HTERT RPE-1 (cell line): ENCODE data around the gene SMIM21.

ENCODE experiments used
- in situ Hi-C: fragments of 300-500 bp; cut with MboI; formaldehyde crosslinking; loops from 4 replicates; pipeline ENCODE4 v1.14.3; 2020; ENCODE audit warnings: low sequenced_read_pairs

SMIM21 gene

DNA sequence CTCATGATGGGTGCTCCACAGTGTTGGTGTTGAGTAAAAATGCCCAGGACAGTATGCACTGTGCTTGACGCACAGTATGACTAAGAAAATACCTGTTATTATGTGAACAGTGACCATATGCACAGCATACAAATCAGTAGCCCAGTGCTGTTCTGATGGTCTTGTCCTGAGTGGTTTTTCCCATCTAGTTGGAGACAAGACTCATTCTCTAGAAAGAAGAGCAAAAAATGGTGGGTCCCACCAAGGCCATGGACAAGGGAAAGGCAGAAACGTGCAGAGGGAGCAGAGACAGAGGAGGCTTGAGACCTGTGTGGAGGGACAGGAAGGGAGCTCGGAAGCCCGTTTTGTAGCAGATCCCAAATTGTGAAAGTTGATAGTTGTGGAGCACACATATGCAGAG lies 987 bp upstream of the SMIM21 start:
- in situ Hi-C loops, result no loop called here

DNA sequence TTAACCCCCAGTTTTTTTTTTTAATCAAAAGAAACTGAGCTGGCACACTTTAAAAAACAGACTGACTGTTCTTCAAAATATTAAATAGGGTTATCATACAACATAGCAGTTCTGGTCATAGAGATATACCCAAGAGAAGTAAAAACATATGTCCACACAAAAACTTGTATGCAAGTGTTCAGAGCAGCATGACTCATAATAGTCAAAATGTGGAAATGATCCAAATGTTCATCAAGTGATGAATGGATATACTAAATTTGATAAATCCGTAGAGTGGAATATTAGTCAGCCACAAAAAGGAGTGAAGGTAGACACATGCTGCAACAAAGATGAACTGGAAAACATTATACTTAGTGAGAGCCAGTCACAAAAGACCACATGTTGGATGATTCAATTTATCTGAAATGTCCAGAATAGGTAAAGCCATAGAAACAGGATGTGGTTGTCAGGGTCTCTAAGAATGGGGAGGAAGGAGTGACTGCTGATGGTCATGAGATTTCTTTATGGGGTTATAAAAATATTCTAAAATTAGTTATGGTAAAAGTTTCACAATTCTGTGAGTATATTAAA lies 5.1 kb downstream of the SMIM21 start:
- in situ Hi-C loops, result no loop called here

DNA sequence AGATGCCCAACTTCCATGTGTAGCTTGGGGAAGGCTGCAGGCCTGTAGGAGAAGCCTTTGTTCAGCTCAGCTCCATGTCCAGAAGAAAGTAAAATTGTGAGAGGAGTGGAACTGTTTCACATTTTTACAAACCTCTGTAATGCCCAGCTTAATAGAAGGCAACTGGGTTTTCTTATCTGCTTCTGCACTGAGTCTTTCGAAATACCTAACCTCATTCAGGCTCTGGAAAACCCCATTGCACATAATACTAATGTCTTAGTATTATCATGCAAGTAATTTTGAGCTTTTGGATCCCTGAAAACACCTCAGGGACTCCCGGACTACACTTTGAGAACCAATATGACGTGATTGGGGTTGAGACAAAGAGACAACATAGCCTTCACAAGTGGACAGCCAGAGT lies 5.8 kb downstream of the SMIM21 start:
- in situ Hi-C loops, result no loop called here

DNA sequence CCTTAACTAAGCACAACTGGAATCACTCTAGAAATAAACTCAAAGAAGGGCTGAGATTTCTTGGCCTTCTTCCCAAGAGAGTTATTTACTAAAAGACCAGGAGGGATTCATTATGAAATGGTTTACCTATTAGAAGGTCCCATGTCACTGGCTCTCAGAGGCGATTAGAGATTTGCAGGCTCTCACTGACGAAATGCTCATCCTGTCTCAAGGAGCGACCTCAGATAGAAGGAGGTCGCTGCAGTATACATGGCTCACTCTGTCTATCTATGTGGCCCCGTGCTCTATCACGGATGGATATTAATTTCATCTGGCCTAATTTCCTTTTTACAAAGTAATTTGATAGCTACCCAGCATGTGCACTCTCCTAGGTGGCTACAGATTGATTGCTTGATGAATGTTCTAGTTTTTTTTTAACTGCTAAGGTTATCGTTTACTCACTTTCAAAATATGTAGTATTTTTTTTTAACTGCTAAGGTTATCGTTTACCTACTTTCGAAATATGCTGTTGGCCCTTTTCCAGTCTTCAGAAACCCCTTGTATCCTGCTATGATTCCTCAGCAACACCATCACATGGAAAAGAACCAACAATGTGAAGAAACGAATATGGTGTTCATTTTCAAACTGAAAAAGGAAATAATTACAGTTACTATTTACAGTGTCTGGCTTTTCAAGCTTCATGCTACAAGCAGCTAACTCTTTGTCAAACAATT lies 9.1 kb downstream of the SMIM21 start:
- in situ Hi-C loops, result no loop called here

DNA sequence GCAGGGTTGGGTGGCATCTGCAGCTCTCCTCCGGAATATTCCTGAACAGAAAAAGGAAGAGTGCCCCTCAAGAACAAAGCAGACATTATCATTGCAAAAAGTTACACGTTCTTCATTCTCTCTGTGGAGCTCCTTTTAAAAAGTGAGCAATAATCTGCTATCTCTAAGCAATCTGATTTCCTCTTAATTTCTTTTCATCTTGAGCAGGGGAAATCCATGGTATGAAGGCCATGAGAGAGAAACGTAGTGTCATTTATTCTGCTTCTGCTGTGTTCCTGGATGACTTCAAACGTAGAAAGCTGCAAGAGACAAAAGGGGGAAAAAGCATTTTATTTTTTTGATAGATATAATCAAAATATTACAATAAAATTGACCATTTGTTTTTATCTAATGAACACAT lies 16.9 kb downstream of the SMIM21 start:
- in situ Hi-C loops, result no loop called here

DNA sequence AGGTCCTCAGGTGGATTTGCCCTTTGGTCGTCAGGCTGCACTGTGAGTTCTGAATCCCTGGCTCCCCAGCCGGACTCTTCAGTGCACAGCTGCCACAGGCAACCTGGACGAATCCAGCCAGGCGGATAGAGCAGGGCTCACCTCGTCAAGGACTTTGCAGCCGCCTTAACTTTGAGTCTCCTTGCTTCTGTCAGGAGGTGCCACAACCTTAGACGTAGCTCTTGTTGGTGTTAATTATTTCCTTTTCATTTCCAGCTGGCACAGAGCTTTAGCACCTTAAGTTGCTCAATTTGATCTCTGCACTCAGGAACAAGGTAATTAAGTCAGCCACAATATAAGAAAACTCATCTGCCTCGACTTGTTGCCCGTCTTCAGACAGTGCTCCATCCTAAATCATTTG lies 17.7 kb downstream of the SMIM21 start:
- in situ Hi-C loops, result no loop called here

DNA sequence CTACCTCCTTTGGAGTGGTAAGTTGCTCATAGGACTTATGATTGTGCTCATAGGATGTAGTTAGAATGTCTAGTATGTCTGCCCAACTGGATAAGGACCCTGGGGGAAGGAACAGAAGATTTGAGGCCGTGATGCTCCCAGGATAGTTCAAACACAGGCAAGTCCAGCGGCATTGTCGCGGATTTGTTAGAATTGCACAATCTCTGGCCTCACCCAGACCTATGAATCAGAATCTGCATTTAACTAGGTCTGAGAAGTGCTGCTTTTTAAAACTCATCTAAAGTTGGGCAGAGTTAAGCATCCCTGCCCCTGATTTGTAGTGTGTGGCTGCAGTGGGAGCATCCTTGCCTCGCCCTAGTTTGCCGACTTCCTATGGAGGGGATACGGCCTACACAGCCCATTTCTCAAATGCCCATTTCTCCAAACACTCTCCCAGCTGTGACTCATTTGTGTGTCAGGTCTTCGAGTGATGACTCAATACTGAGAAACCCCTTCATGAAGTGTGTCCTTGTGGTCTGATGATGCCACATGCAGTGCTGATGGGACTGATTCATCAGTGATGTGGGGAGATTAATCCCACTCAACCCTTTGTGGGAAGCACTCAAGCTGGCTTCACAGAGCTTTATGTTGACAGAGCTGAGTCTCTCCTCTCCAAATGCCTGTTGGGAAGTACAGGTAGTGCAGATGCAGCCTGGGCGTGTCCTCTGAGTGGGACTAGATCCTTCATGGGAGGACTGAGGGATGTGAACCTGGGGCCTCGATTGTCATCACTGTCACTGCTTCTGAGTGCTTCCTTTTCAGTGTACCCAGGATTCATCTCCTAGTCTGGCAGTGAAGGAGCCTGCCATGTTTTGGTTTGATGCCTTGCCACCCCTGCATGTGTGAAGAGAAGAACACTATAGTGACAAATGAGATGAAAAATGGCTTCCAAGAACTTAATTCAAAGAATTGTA lies 18.7 kb downstream of the SMIM21 start:
- in situ Hi-C loops, result no loop called here

DNA sequence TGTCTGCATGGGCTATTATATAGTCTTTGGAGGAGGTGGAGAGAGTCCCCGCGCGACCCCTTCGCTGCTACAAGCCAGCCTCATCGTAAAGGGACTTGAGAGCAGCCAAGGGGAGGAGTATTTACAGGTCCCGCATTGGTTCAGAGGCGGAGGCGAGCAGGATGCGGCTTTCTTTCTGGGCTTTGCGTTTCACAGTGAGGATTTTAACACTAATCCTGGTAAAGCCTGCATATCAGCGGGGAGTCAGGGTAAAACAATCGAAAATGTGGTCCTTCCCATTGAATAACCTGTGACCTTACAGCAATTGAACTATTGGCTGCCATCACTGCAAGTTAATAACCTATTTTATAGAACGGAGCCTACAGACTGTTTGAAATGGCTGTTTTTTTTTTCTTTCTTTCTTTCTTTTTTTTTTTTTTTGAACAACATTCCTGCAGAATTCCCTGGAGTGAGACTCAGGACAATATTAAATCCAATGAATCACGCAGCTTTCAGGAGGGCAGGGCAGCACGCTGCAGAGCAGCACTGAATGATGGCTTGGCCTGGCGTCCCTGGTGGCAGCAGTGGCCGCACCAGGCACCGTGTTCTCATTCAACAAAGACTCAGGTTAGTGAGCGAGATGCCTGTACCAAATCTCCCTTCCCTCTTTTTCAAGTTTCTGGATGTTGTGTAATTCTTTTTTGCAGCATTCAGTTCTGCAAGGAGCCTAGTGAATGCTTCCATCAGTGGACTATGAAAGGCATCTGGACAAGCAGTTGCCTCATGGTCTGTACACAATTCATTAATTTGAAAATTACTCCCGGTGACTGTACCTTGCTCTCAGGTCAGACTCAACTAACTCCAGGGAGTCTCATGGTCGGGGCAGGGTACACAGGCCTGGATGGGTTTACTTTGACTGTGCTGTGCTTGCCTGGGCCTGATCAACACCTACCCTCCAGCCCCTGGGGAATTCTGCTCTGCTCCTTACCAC lies 19.8 kb downstream of the SMIM21 start:
- in situ Hi-C loops, result no loop called here

DNA sequence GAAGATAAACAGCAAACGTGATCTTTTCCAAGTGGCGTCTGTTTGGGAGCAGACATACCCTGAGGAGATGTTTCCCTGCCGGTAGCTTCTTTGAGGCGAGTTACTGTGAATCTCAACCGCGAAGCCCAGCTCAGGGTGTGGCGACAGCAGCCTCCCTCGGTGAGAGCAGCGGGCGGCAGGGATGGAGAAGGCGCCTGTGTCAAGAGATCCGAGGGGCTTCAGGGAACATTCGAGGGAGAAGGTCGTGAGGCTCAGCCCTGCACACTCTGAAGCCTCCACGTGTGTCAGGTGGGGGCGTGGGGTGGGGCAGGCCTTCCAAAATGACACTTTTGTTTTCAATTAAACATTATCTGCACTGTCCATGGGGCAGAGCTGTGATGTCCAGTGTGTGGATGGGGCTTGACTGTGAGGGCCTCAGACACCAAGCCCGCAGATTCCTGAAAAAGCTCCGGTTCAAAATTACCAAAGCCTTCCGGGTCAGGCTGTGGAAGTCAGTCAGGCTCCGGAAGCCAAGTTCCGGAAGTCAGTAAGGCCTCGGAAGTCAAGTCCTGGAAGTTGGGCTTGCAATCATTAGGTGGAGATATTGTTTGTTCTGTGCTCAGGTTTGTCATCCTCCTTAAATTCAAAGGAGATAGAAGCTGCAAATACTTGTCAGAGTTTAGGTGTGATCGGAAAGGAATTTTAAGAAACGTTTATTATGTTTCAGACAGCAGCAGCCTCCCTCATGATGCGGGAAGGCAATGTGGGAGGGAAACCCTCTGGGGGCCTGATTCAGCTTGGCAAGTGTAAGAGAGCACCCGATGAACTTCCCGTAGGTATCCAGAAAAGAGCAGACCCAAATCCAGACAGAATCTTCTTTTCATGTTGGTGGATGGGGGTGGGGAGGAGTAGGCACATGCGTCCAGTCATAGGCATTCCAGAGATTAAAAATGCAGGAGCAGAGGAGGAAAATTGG lies 20.7 kb downstream of the SMIM21 start:
- in situ Hi-C loops, result no loop called here

DNA sequence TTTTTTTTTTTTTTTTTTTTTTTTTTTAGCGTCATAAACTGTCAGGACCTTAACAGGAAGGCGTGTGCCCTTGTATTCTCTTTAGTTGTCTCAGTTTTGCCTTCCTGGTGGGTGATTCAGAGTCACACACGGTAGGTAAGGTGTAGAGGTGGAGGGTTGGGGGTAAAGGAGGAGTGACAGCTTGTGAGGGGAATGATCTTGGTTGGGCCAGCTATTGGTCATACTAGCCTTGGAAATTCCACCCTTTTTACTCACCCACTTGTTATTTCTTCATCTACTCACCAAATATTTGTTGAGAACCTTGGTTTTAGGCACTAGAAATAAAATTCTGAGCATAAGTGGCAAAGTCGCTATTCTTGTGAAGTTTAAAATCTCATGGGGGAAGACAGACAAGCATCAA lies 22.2 kb downstream of the SMIM21 start:
- in situ Hi-C loops, result no loop called here

DNA sequence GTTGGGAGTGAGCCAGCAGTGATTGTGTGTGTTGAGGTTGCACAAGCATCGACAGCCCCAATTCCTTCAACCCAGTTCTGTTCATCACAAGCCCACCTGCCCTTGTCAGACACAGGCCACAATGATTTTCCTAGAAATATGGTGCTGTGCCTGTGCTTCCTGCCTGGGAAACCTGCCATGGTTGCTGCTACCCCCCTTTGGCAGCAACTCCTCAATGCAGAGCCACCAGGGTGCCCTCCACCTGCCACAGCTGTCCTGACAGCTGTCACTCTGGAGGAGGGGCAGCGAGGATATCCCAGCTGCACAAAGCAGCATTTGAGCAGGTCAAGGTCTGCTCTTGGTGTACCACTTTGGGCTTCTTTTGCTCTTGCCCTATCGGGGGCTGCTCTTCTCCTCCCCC lies 27.1 kb downstream of the SMIM21 start:
- in situ Hi-C loops, result no loop called here

DNA sequence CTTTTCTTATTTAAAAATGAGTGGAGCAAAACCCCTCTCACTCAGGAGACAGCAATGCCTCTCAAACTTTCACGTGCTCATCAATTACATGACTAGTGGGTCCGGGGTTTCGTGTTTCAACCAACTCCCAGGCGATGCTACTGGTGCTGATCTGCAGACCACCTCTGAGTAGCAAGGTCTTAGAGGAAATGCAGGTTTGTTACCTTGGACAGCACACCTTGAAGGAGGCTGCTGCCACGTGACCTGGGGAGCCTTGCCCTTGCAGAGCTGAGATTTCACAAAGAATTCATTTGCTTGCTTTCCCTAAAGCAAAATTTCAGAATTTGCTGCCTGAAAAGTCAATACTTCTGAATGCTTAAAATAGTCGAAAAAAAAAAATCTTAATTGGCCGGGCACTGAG lies 32.4 kb downstream of the SMIM21 start:
- in situ Hi-C loops, result no loop called here

DNA sequence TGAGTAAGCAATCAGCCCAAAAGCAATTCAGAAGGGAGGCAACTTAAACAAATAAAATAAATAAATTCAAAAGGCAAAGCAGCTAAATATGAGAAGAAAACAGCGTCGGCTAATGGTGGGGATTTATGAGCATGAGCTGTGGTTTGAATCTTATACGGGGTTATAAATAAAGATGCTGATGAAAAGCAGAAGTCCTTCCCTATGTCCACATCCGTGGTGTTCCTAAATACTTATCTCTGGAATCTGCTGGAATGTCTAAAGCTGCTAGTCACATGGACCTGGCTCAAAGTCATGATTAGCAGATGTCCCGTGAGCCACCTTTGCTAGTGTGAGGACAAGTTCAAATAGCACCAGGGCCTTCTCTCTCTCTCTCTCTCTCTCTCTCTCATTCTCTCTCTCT lies 33.8 kb downstream of the SMIM21 start:
- in situ Hi-C loops, result no loop called here

DNA sequence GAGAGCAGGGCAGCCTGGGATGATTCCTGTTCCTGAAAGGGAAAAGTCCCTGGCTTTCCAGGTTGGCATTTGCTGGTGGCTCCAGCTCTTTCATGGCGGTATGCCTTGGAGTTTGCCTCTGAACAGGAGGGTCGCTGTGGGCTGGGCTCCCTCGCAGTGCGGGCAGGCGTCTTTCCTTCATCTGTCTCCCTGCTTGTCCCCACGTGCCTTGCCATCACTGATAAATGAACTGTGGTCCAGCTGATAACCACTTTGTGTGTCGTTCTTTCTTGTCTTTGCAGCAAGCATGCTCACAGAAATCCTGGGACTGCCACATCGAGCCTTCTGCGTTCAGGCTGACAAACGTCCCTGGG lies 35.3 kb downstream of the SMIM21 start:
- in situ Hi-C loops, result no loop called here

DNA sequence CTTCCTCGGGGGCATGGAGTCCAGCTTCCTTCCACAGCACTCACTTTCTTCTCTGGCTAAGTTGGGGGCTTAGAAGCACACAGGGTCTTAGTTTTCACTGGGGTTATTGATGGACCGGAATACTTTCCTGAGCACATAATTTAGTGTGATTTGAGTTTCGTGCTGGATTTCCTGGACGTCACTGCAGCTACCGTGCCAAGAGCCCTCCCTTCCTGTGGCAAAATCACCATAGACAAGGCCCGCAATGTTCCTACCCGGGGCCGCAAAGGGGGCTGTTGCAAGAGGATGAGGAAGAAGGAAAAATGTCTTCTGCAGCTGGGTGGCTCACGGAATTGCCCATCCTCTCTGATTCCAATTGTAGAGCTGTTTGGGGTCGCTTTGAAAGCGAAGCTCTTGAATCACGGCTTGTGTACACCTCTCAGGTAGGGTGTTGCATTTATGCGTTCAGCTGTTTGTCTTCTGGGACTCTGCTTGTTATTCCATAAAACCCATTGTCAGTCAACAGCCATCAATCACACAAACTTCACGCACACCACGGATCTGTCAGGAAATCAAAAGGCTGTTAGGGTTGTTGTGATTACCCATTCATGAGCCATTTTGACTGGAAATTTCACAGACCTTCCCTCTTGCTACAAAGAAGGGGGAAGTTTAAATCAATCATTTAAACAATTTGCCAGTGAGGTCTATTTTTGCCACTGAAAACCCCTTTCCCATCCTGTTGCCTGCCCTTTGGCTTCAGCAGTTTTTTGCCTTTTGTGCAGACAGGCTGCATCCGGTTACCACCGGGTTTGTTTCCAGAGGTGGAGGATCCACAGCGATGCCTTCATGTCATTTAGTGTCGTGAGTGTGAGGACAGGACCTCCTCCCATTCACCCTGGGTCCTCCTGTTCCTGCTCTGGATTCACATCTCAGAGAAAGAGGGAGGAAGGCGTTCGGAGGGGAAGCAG lies 36.0 kb downstream of the SMIM21 start:
- in situ Hi-C loops, result no loop called here

DNA sequence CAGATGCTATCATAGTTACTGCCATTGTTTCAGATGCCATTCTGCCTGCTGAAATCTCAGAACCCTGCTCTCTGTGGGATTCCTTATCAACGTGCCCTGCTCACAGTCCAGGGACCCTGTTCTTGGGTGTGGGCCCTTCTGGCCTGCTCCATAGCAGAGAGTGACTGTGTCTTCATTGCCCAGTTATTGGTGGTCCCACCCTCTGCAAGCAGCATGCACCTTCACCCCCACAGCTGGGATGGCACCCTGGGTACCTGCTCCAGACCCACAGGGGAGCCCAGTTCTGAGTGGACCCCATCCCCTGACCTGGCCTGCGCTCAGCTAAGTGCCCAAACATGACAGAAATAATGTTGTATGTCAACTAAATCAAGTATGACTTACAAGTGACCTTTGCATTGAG lies 36.6 kb downstream of the SMIM21 start:
- in situ Hi-C loops, result no loop called here

DNA sequence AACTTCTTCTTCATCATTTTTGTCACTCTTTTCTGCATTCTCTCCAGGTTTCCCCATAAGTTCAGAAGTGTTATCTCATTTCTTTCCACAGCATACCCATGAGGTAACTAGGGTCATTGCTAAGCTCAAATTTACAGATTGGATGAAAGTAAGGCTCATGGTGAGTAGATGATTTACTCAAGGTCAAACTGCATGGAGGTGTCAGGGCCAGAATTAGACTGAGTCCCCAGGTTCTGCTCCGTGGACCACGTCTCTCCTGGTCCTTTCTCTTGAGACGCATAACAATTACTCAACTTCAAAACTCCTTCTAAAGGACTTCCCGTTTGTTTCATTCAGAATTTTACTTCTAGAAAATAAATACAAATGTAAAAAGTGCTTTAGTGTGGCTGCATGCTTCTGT lies 43.4 kb downstream of the SMIM21 start:
- in situ Hi-C loops, result no loop called here
